Nephron progenitor cell (in vitro differentiated cells): Measurements from ENCODE around the gene ANKRD6.
A peak's percentile ranks its signal among the peaks of the same experiment; 100 is the strongest.

ENCODE experiments used
- DNase-seq: peaks from one replicate; pipeline ENCODE4 v3.0.0; 2021
- H3K27ac Mint-ChIP-seq: 2 replicates; pipeline ENCODE4 v1.8.0; 2021; ENCODE audit warnings: mild to moderate bottlenecking, moderate library complexity, mixed read lengths
- H3K27me3 Mint-ChIP-seq: 2 replicates; pipeline ENCODE4 v1.8.0; 2021; ENCODE audit warnings: mild to moderate bottlenecking, low read depth, mixed read lengths; ENCODE audit not compliant: poor library complexity
- H3K36me3 Mint-ChIP-seq: 2 replicates; pipeline ENCODE4 v1.8.0; 2021; ENCODE audit warnings: low read depth, mixed read lengths
- H3K4me1 Mint-ChIP-seq: 2 replicates; pipeline ENCODE4 v1.8.0; 2021; ENCODE audit warnings: mixed read lengths
- H3K4me3 Mint-ChIP-seq: 2 replicates; pipeline ENCODE4 v1.8.0; 2021; ENCODE audit warnings: mild to moderate bottlenecking, moderate library complexity, mixed read lengths
- H3K9me3 Mint-ChIP-seq: 2 replicates; pipeline ENCODE4 v1.8.0; 2021; ENCODE audit warnings: mild to moderate bottlenecking, moderate library complexity, mixed read lengths
- TF ChIP-seq, protein P1 (sequence below): fragments of 200-600 bp; sonication (generic); IDR thresholded peaks from 2 replicates; pipeline ENCODE4 v1.5.0; 2021; ENCODE audit warnings: antibody characterized with exemption

ANKRD6 gene

DNA sequence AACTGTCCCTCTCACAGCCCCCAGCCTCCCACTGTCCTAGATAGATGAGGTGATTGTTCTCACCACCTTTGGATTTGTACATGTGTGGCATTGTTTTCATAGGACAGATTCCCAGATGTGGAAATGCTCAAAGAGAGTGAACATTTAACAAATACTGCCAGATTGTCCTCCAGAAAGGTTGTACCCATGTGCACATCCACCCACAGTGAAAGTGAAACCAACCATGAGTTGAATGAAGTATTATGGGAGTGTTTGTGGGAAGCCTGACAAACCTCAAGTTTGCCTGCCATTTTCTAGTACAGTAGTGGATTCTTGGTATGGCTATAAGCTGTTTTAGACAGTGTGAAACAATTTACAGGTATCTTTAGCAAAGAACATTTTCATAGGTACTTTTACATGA, 42.7 kb downstream of the ANKRD6 start:
- Mint-ChIP-seq H3K4me3 (no peak overlapping the region), H3K9me3 (peaks cover 3% of the 10 kb centered on the region), H3K36me3 (peaks cover 4% of the 10 kb centered on the region), H3K27me3 (no peaks in the 10 kb centered on the region), H3K4me1 (peaks cover 7% of the 10 kb centered on the region), H3K27ac (no peak overlapping the region)
- no peak for DNase-seq
- TF ChIP-seq, protein P1, sequence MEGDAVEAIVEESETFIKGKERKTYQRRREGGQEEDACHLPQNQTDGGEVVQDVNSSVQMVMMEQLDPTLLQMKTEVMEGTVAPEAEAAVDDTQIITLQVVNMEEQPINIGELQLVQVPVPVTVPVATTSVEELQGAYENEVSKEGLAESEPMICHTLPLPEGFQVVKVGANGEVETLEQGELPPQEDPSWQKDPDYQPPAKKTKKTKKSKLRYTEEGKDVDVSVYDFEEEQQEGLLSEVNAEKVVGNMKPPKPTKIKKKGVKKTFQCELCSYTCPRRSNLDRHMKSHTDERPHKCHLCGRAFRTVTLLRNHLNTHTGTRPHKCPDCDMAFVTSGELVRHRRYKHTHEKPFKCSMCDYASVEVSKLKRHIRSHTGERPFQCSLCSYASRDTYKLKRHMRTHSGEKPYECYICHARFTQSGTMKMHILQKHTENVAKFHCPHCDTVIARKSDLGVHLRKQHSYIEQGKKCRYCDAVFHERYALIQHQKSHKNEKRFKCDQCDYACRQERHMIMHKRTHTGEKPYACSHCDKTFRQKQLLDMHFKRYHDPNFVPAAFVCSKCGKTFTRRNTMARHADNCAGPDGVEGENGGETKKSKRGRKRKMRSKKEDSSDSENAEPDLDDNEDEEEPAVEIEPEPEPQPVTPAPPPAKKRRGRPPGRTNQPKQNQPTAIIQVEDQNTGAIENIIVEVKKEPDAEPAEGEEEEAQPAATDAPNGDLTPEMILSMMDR = no peak

DNA sequence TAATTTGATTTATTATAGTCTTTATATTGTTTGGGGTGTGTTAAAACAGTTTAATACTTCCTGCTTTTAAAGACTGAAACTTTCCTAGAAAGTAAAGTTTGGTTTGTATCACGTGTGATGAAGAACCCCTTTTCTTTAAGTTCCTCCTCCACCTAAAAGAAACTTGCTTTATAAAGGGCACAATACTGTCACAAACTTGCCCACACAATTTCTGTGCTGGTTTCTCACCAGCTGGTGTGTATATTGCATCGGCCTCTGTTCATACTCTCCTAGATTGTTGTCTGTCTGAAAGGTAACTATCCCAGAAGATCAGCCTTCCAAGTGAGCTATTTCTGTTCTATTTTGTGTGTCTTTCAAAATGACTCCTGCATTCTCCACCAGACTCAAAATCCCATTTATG, 46.9 kb downstream of the ANKRD6 start:
- H3K4me3 Mint-ChIP-seq = no peak overlapping the region
- TF ChIP-seq, protein P1 = no peak
- H3K4me1 Mint-ChIP-seq = peaks cover 13% of the 10 kb centered on the region
- DNase-seq = no peak
- no peak overlapping the region for H3K27ac Mint-ChIP-seq
- H3K27me3 Mint-ChIP-seq = no peaks in the 10 kb centered on the region
- peaks cover 3% of the 10 kb centered on the region for H3K9me3 Mint-ChIP-seq
- peaks cover 4% of the 10 kb centered on the region for H3K36me3 Mint-ChIP-seq

- H3K4me3 Mint-ChIP-seq = no peak overlapping the region
- peaks cover 18% of the 10 kb centered on the region for H3K4me1 Mint-ChIP-seq
- peaks cover 3% of the 10 kb centered on the region for H3K27me3 Mint-ChIP-seq
- no peak overlapping the region for H3K27ac Mint-ChIP-seq
- peaks cover 4% of the 10 kb centered on the region for H3K36me3 Mint-ChIP-seq
- peaks cover 3% of the 10 kb centered on the region for H3K9me3 Mint-ChIP-seq
- DNase-seq = no peak
- TF ChIP-seq, protein P1 = no peak
Observed at GRCh38 chr6:89481695-89482094, 48.7 kb downstream of the ANKRD6 start.

- peaks cover 4% of the 10 kb centered on the region for H3K36me3 Mint-ChIP-seq
- H3K27ac Mint-ChIP-seq = no peak overlapping the region
- no peak overlapping the region for H3K4me3 Mint-ChIP-seq
- peaks cover 3% of the 10 kb centered on the region for H3K27me3 Mint-ChIP-seq
- no peak for DNase-seq
- TF ChIP-seq, protein P1 = no peak
- H3K9me3 Mint-ChIP-seq = peaks cover 3% of the 10 kb centered on the region
- peaks cover 18% of the 10 kb centered on the region for H3K4me1 Mint-ChIP-seq
Observed at GRCh38 chr6:89482126-89482525, 49.2 kb downstream of the ANKRD6 start.

DNA sequence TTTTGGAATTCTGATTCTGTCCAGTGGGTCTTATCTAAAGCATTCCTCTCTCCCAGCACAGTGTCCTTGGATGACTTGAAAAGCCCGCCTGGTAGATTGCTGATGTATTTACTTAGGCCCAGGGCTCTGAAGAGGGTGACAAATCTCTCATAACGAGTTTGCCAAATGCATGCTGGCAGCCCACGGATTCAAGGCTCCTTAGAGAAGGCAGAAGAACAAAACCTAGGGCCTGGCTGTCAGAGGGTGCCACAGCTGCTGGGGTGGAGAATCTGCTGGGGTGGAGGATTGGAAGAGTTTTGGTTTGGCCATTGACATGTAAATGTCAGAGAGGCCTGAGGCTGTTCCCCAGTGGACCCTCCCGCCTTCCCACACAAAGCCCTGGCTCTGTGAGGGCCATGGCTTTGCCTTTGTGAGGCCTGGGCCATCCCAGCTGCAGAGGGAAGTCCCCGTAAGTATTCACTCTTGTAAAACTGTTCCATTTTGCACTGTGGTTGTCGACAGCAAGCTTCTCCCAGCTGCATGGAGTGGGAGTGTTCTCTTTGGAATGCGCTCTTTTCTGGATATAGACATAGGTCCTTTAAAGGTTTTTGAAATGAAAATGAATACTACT, 50.3 kb downstream of the ANKRD6 start:
- Mint-ChIP-seq H3K27ac (no peak overlapping the region), H3K4me1 (peaks cover 18% of the 10 kb centered on the region), H3K36me3 (no peaks in the 10 kb centered on the region), H3K27me3 (peaks cover 3% of the 10 kb centered on the region), H3K9me3 (no peaks in the 10 kb centered on the region), H3K4me3 (no peak overlapping the region)
- TF ChIP-seq, protein P1 = no peak
- DNase-seq = no peak

DNA sequence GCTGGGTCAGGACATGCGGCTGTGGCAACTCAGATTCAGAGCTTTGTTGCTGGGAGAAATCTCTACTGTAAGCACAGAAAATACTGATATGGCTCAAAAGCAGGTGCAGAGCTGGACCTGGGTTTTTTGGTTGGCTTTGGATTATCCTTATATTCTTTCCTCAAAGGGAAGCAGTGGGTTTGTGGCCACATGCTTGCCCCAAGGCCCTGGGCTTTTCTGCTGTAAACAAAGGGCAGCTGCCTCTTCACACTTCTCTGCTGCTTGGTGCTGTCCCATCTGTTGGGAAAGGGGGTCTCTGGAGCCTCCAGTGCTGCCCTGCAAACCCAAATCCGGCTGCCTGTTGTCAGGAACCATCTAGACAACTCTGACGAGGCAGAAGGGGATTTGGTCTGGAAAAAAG, 52.4 kb downstream of the ANKRD6 start:
- Mint-ChIP-seq H3K27ac (peak overlapping the region; percentile 70), H3K4me1 (peaks cover 18% of the 10 kb centered on the region), H3K27me3 (peaks cover 3% of the 10 kb centered on the region), H3K36me3 (no peaks in the 10 kb centered on the region), H3K4me3 (no peak overlapping the region), H3K9me3 (no peaks in the 10 kb centered on the region)
- TF ChIP-seq, protein P1 = no peak
- DNase-seq = no peak
